ENCODE data around the gene SOS2.

DNA sequence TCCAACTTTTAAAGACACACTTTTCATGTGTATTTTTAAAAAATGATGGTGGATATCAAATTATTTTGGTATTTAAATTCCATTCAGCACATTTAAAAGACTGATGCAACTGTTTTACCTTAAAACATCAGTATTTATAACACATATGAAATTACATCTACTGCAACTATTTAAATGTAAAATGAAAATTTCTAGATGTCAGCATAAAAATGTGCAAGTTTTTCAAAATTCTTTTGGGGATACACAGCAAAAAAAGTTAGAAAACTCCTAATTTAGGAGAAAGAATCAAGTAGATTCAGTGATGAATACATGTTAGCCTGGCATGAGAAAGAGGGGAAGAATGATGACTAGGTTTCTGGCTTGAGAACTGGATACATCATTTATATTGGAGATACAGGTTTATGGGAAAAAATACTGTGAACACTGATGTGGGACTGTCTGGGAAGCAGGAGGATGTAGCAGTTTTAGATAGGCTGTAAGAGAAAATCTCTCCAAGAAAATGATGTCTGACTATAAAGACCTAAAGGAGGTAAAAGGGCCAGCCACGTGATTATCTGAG lies 9.2 kb downstream of the SOS2 start:
- no peak for TF ChIP-seq POLR2A (IDR thresholded peaks at IDR 0.05)
- TF ChIP-seq CTCF (IDR thresholded peaks at IDR 0.05): no peak

Measured in adrenal gland (tissue), 5 donors.